NCI-H2081 treated with DMSO at 0.1 percent for 48 hours (cell line): ENCODE data around the gene SLC9B1.

Experiments
- DNase-seq: peaks from one replicate; lab custom pipeline; 2025; lab: John Stamatoyannopoulos, UW

SLC9B1 gene, protein sequence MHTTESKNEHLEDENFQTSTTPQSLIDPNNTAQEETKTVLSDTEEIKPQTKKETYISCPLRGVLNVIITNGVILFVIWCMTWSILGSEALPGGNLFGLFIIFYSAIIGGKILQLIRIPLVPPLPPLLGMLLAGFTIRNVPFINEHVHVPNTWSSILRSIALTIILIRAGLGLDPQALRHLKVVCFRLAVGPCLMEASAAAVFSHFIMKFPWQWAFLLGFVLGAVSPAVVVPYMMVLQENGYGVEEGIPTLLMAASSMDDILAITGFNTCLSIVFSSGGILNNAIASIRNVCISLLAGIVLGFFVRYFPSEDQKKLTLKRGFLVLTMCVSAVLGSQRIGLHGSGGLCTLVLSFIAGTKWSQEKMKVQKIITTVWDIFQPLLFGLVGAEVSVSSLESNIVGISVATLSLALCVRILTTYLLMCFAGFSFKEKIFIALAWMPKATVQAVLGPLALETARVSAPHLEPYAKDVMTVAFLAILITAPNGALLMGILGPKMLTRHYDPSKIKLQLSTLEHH

DNA sequence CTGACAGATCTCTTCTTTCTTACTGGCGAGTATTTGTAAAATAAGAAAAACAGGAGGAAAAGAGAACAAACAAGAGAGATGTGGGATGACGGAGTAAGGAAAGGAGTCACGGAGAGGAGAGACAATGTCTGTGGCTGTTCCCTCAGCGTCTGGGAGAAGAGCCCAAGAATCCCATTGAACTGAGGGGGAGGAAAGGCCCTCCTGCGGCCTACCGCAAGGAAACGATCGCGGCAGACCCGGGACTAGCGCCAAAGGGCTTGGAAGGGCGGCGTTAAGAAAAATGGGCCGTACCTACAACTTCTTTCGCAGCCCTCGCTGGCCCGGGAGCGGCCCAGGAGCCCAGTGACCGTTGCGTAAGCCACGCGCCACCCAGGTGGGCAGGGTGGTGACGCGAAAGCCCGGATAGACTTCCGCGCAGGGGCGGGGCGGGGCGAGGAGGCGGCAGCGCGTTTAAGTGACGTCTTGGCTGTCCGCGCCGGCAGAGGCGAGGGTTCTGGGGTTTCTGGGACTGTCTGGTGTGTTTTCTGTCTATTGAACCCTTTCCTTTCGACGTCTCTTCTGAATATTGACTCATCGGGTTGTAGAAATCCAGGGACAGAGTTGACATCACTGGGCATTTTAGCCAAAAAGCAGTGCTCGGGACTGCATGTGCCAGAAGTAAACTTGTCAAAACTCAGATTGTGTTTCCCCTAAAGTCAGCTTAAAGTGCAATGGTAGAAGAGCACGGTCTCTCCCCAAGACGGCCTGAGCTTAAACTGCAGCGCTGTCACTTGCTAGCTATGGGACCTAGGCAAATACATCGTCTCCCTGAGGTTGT lies at the start of gene SLC9B1:
TSS of gene SLC9B1 (minus strand) at position 398 of the 817 bp plus-strand sequence. CDS start 27,994 bp downstream, outside the sequence.
- no peak for DNase-seq

DNA sequence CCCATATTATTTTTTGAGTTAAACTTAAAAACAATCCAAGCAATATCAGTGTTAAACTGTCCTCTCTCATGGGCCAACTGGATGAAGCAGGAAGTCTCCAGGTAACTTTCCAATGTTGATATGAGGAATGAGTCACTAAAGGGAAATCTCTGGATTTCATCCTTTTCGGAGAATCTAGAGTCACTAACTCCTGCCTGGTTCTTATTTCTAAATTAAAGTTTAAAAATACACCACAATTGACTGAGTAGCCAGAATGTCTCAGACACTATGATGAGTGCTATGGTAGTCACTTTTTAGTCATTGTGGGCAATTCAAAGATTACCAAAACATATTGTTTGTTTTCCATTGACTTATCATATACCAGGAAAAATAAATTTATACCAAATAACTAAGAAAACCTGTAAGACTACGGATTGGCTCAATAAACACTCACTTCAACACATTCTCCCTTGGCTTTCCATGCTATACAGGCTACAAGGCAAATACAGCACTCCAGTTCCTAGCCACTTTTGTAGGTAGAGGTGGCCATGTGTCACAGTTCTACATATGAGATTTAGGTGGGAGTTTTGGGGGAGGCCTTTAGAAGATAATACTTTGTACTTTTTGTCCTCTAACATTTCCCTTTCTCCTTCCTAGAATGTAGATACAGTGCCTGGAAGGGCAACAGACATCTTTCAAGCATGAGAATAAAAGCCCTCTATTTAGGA lies 48.5 kb upstream of the SLC9B1 start:
- no peak for DNase-seq

DNA sequence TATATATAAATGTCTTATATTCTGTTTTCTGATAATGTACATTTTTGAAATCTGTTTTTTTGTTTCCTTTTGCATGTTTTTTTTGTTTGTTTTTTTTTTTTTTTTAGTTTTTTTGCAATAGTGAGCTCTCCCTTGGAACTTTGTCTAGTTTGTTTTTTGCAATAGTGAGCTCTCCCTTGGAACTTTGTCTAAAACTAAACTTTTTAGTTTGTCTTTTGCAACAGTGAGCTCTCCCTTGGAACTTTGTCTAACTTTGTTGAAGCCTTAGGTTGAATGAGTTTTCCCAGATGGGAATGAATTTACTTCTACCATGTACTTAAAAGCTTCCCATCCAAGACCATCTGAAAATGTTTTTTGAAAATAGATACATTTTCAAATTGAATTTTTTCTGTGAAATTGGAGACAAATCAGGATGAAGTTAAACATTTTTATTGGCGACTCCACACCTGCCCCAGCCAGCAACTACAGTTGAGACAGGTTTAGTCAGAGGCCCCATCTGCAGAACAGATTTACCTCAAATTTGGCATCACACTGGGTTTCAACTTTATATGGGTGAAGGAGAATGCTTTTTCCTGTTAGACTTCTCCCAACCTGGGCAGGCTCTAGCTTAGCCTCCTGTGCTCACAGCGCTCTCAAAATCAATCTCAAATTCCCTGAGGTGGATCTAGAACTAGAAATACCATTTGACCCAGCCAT lies 41.1 kb upstream of the SLC9B1 start:
- no peak for DNase-seq

DNA sequence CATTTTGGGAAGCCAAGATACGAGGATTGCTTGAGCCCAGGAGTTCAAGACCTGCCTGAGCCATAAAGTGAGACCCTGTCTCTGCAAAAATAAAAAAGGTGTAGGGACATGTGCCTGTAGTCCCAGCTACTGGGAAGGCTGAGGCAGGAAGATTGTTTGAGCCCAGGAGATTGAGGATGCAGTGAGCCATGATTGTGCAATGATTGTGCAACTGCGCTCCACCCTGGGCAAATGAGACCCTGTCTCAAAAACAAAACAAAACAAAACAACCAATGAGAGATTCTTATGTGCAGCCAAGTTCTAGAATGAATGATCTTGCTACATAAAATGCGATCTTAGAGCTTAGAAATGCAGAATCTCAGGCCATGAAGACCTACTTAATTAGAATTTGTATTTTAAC lies 34.5 kb upstream of the SLC9B1 start:
- no peak for DNase-seq

DNA sequence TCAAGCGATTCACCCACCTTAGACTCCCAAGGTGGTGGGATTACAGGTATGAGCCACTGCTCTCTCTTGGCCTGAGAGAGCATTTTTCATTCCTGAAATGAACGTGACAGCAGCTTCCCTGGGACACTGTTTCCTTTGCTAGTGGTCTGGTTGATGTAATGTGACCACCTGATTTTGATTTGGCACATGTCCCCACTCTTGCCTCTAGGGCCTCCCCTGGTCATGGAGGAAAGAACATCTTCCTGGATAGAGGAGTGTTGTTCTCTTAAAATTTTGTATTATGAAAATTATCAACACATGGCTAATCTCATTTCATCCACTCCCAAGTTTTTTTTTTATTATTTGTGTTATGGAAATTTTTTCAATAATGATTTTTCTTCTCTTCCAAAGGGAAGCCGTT lies 33.3 kb upstream of the SLC9B1 start:
- no peak for DNase-seq

DNA sequence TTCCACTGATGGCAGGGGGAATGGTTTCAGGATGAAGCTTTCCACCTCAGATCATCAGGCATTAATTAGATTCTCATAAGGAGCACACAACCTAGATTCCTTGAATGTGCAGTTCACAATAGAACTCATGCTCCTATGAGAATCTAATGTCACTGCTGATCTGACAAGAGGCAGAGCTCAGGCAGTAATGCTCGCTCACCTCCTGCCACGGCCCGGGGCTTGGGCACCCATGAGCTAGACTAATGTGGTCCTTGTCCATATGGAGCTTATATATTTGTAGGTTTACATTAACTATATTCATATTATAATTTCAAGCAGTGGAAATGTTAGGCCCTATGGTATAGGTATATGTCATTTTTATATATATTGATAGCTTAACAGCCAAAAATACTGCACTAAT lies 32.6 kb upstream of the SLC9B1 start:
- DNase-seq: no peak

DNA sequence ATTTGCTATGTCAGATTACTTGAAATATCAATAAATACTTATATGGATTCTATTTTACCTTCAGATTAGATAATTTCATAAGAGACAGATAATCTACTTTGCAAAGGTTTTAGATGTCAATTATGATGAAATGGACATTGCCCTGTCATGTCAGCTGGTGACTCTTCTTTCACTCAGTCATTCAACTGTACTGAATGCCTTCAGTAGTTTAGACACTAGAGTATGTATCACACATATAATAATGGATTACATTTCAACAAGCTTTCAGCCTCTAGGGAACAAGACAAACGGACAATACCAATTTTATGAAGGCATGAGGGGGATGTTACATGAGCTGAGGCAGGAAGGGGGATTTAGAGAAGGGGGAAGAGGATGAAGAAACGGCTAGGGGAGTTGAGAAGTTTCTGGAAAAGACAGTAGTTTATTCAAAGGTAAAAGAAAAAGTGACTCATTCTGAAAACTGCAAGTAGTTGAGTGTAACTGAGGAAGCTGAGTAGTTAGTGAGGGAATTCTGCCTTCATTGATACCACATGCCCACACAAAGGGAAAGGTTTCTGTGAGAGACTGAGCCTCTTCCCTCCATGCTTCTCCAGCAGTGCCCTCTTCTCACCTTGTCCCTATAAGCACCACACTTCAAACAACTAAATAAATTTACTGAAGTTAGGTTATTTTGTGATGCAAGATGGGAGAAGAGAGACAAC lies 31.4 kb upstream of the SLC9B1 start:
- DNase-seq: no peak

DNA sequence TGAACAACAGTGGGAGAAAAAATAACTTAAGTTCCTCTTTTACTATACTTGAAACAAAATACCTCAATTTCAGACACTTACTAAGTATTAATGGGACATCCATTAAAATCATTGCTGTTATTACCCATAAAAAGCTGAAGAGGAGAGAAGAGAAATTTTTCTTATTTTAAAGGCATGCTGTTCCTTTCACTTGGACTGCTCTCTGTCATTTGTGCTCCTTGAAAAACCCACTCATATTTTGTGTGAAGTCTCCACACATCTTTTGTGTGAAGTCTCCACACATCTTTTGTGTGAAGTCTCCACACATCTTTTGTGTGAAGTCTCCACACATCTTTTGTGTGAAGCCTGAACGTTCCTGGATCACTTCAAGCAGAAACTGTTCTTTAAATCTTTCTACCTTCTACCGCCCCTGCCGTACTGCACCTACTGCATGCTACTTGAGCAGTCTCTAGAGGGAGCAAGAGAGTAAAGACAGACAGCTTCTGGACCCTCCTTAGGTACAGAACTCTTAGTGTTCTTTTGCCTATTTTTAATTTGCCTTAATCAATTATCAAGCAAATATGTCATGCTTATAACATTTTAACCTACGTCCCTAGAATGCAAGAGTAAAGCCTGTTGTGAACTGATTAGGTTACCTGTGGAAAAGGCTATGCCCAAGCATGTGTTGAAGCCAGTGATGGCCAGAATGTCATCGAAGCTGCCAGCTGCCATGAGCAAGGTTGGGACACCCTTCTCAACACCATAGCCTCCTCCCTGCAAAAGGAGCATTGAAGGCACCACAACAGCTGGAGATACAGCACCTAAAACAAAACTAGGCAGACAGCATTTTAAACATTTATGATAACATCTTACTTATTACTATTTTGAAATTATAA lies 27.1 kb upstream of the SLC9B1 start:
- no peak for DNase-seq

DNA sequence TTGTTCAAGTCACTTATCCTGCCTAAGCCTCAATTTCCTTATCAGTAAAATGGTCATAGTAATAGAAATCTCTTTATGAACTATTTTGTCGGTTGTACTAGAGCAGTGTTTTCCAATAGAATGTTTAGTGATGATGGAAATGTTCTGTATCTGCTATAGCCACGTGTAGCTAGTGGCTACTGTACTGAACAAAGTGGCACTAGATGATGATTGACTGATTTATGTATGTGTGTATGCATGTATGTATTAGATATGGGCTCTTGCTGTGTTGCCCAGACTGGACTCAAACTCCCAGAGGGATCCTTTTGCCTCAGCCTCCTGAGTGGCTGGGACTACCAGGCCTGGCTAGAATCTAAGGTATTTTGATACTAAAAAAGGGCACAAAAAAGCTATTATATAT lies 24.7 kb upstream of the SLC9B1 start:
- no peak for DNase-seq

DNA sequence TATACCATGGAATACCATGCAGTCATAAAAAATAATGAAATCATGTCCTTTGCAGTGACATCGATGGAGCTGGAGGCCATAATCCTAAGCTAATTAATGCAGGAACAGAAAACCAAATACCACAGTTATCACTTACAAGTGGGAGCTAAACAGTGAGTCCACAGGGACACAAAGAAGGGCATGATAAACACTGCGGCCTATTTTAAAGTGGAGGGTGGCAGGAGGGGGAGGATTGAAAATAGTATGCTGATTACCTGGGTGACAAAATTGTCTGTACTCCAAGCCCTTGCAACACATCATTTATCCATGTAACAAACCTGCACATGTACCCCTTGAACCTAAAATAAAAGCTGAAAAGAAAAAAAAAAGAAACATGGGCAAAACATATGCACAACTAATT lies 16.7 kb upstream of the SLC9B1 start:
- no peak for DNase-seq

DNA sequence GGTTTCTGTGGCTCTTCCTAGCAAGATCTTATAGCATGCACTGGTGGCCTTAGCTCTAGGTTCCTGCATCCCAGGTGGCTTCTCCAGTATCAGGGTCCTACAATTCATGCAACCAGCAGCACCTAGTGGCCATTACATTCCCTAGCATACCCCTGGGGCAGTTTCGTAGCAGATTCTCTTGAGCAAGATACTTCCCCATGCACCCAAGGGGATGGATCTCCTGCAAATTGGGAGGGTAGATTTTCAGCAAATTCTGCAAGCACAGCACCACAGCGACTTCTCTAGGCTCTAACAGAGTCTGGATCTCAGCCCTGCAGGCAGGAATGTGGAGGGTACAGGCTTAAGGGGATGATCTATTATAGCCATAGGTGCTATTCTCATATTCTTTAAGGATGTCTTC lies 13.1 kb upstream of the SLC9B1 start:
- DNase-seq: no peak

DNA sequence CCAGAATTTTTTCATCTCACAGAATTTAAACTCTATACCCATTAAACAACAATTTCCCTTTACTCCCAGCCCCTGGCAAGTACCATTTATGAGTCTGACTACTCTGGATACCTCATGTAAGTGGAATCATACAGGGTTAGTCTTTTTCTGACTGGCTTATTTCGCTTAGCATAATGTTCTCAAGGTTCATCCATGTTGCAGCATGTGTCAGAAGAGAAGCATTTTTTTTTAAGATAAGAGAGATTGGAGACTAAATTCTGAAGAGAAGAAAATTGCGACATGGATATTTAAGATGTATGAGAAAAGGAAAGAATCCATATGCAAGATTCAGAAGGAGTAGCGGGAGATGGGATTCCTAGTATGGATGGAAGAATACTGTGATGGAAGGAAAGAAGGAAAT lies 11.3 kb upstream of the SLC9B1 start:
- no peak for DNase-seq

DNA sequence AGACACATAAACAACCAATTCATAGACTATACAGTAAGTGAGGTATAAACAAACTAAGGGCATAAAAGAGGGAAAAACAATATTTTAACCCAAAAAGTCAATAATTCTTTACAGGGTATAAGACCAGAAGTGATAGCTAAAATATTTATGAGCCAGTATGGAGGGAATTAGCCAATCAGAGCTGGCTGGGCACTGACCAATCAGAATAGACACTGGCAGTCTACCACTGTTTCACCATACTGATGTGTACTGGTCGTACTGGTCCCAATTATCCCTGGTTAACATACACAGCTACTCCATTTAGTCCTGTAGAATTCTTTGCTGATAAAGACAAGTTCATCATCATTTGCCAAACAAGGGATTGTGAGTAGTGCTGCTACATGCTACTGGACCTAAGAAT lies 9.8 kb upstream of the SLC9B1 start:
- no peak for DNase-seq

DNA sequence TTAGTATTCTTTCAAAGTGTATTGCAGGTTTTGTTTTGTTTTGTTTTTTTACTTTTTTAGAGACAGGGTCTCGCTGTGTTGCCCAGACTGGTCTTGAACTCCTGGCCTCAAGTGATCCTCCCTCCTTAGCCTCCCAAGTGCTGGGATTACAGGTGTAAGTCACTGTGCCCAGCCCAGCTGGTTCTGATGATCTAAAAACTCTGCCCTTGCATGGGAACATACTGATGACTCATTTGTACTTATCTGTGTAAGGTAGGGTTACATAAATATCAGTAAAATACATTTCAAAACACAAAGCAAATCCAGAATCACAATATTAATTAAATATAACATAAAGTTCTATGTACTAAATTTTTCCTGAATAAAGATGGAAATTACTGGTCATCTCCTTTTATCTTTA lies 7.4 kb upstream of the SLC9B1 start:
- DNase-seq: no peak

DNA sequence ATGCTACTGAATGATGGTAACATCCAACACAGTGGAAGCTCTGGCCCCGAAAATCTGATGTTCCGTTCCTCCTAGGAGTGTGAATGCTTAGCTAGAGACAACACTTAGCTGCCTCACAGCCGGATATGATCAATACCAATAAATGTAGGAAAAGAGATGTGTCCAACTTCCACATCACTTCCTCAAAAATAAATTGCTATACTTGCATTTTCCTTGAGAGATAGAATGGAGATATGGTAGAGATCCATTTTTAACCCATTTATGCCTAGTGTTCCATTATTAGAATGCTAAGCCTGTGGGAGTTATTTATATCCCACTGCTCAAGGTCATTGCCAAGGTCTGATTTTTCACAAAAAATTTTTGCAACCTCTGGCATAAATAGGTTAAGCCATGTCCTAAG lies 5.5 kb upstream of the SLC9B1 start:
- DNase-seq: no peak

DNA sequence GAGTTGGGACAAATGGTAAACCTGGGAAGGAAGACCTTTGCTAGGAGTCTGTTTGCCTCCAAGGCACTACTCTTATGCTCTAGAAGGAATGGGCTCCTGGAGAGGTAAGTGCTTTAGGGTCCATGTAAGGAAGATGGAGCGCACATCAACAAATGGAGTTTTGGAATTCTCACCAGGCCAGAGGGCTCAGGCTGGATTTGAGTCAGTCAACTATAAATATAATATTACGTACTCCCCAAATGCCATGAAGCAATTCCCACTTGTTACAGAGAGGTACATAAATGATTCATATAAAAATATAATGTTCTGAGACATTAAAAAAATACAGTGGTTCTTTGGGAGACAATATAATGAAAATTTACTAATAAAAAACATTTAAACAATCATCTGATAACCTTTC lies 1.6 kb upstream of the SLC9B1 start:
- DNase-seq: no peak

DNA sequence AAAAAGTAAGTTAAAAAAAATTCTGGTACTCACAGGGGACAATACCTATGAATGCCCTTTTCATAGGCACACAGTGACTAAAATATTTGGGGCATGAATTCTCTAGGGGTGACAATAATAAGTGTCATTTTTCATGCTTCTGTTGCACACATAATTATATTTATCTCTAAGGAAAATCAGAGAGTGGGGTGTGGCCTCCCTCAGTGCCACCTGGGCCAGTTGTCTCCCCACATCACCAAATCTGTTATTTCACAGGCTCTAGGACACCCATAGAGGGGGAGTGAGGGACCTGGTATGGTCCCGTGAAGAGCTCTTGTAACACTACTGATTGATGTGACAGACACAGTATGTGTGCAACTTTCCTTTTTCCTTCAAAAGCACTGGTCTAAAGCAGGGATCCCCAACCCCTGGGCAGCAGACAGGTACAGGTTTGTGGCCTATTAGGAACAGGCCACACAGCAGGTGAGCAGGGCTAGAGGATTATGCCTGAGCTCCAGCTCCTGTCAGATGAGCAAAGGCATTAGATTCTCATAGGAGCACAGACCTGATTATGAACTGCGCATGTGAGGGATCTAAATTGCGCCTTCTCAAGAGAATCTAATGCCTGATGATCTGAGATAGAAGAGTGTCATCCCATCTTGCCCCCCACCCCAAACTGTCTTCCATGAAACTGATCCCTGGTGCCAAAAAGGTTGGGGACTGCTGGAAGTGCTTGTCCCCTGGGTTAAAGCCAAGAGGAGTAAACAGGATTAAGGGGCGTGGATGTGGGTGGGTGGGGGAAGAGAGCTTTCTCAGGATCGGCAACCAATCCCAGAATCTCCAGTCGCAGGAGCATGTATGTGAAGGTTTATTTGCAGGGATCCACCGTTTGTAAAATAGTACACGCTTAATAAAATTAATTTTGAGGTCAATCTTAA lies 856 bp downstream of the SLC9B1 start:
- no peak for DNase-seq

DNA sequence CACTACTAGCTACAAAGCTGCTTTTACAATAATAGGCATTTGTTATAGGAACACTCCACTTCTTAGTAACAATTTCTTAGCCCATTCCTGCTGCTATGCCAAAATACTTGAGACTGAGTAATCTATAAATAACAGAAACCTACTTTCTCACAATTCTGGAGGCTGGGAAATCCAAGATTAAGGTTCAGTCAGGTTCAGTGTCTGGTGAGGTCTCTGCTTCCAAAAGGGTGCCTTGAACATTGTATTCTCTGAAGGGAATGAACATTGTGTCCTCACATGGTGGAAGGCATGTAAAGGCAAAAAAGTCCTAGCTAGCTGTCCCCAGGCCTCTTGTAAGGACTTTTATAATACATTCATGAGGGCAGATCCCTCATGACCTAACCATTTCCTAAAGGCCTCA lies 7.0 kb downstream of the SLC9B1 start:
- DNase-seq: no peak

DNA sequence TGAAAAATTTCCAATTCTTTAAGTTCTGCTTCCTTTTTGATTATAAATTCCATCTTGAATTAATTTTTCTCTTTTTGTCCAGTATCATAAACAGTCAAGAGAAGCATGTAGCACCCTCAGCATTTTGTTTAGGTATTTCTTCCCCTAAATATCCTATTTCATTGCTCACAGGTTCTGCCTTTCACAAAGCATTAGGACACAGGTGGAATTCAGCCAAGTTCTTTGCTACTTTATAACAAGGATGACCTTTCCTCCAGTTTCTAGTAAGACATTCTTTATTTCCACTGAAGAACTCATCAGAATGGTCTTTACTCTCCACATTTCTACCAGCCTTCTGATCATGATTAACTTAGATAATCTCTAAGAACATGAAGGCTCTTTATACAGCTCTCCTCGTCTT lies 7.4 kb downstream of the SLC9B1 start:
- DNase-seq: no peak
